Thyroid gland (tissue), 4 donors: ENCODE results near the gene RAD9B.
"Not testable (repeated sequence)": the region's sequence is repeated elsewhere in the genome, so short reads cannot be mapped to it uniquely, and the experiment has no call there.

Experiments used
- POLR2A ChIP-seq, 2 donors: fragments of 450-650 bp; IDR thresholded peaks; one replicate each; pipeline ENCODE4 v1.6.1; 2017; ENCODE audit warnings: antibody characterized with exemption in 2 of 2, mild to moderate bottlenecking in 2 of 2, moderate library complexity in 1 of 2
- TF ChIP-seq, protein P1 (sequence below), 6 experiments: fragments of 200-600 bp in 3 of 6; fragments of 450-650 bp in 3 of 6; sonication (generic) in 3 of 6; IDR thresholded peaks; one replicate each; pipeline ENCODE4 v1.5.1; 2016 to 2019; ENCODE audit warnings: antibody characterized with exemption in 6 of 6, mild to moderate bottlenecking in 2 of 6, inconsistent platforms in 1 of 6, moderate library complexity in 1 of 6

GRCh38 chr12:110518014-110518413, 15.9 kb downstream of the RAD9B start:
- TF ChIP-seq, protein P1, sequence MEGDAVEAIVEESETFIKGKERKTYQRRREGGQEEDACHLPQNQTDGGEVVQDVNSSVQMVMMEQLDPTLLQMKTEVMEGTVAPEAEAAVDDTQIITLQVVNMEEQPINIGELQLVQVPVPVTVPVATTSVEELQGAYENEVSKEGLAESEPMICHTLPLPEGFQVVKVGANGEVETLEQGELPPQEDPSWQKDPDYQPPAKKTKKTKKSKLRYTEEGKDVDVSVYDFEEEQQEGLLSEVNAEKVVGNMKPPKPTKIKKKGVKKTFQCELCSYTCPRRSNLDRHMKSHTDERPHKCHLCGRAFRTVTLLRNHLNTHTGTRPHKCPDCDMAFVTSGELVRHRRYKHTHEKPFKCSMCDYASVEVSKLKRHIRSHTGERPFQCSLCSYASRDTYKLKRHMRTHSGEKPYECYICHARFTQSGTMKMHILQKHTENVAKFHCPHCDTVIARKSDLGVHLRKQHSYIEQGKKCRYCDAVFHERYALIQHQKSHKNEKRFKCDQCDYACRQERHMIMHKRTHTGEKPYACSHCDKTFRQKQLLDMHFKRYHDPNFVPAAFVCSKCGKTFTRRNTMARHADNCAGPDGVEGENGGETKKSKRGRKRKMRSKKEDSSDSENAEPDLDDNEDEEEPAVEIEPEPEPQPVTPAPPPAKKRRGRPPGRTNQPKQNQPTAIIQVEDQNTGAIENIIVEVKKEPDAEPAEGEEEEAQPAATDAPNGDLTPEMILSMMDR (IDR thresholded peaks at IDR 0.05), result not testable (repeated sequence)
- not testable (repeated sequence) for TF ChIP-seq POLR2A (IDR thresholded peaks at IDR 0.05)
